ENCODE data around the gene GTF2H1. TPM values are rescaled to one million over a fixed set of nuclear protein-coding genes. Genes with fewer than 3 reads are reported as not detected.
A peak's percentile ranks its signal among the peaks of the same experiment; 100 is the strongest.

GTF2H1 gene
- total and polyA plus RNA-seq, 9 of the 15 experiments (the other 6 are each of a cell fraction or from before 2014, with no cell fraction given): 56.9 to 126 (median 92.1) TPM

DNA sequence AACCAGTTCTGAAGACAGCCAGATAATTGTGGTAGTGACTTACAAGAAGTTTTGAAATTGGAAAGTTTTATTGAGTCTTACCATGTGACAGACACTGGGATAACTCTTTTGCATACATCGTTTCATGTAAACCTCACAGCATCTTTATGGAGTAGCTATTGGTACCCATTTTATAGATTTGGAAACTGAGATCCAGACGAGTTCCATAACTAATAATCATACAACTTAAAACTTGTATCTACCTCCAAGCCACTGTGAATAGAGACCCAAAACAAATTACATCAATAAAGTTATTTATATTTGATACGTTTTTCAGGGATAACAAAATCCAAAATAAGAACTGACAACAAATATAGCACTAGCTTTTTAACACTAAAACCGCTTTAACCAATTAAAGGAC lies 36.3 kb downstream of the GTF2H1 start (continued):
- TF ChIP-seq, protein P1, sequence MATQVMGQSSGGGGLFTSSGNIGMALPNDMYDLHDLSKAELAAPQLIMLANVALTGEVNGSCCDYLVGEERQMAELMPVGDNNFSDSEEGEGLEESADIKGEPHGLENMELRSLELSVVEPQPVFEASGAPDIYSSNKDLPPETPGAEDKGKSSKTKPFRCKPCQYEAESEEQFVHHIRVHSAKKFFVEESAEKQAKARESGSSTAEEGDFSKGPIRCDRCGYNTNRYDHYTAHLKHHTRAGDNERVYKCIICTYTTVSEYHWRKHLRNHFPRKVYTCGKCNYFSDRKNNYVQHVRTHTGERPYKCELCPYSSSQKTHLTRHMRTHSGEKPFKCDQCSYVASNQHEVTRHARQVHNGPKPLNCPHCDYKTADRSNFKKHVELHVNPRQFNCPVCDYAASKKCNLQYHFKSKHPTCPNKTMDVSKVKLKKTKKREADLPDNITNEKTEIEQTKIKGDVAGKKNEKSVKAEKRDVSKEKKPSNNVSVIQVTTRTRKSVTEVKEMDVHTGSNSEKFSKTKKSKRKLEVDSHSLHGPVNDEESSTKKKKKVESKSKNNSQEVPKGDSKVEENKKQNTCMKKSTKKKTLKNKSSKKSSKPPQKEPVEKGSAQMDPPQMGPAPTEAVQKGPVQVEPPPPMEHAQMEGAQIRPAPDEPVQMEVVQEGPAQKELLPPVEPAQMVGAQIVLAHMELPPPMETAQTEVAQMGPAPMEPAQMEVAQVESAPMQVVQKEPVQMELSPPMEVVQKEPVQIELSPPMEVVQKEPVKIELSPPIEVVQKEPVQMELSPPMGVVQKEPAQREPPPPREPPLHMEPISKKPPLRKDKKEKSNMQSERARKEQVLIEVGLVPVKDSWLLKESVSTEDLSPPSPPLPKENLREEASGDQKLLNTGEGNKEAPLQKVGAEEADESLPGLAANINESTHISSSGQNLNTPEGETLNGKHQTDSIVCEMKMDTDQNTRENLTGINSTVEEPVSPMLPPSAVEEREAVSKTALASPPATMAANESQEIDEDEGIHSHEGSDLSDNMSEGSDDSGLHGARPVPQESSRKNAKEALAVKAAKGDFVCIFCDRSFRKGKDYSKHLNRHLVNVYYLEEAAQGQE (IDR thresholded peaks at IDR 0.05; ENCODE audit: borderline replicate concordance): no peak
- TF ChIP-seq, protein P1 (CRISPR knock-in tag; IDR thresholded peaks at IDR 0.05; ENCODE audit: low read depth): no peak
- no peak for TF ChIP-seq TAL1 (IDR thresholded peaks at IDR 0.05)
- TF ChIP-seq NFIX (CRISPR knock-in tag; IDR thresholded peaks at IDR 0.05; ENCODE audit: low read depth): no peak
- no peak for TF ChIP-seq SAFB2 (IDR thresholded peaks at IDR 0.05; ENCODE audit: borderline replicate concordance, low read depth, low read length, severe bottlenecking)
- no peak for TF ChIP-seq POU5F1 (IDR thresholded peaks at IDR 0.05; ENCODE audit: borderline replicate concordance, low read depth, low read length, partially characterized antibody)
- no peak for TF ChIP-seq ZNF134 (CRISPR knock-in tag; conservative IDR thresholded peaks at IDR 0.05)
- TF ChIP-seq SOX6 (IDR thresholded peaks at IDR 0.05): no peak
- TF ChIP-seq, protein P2, sequence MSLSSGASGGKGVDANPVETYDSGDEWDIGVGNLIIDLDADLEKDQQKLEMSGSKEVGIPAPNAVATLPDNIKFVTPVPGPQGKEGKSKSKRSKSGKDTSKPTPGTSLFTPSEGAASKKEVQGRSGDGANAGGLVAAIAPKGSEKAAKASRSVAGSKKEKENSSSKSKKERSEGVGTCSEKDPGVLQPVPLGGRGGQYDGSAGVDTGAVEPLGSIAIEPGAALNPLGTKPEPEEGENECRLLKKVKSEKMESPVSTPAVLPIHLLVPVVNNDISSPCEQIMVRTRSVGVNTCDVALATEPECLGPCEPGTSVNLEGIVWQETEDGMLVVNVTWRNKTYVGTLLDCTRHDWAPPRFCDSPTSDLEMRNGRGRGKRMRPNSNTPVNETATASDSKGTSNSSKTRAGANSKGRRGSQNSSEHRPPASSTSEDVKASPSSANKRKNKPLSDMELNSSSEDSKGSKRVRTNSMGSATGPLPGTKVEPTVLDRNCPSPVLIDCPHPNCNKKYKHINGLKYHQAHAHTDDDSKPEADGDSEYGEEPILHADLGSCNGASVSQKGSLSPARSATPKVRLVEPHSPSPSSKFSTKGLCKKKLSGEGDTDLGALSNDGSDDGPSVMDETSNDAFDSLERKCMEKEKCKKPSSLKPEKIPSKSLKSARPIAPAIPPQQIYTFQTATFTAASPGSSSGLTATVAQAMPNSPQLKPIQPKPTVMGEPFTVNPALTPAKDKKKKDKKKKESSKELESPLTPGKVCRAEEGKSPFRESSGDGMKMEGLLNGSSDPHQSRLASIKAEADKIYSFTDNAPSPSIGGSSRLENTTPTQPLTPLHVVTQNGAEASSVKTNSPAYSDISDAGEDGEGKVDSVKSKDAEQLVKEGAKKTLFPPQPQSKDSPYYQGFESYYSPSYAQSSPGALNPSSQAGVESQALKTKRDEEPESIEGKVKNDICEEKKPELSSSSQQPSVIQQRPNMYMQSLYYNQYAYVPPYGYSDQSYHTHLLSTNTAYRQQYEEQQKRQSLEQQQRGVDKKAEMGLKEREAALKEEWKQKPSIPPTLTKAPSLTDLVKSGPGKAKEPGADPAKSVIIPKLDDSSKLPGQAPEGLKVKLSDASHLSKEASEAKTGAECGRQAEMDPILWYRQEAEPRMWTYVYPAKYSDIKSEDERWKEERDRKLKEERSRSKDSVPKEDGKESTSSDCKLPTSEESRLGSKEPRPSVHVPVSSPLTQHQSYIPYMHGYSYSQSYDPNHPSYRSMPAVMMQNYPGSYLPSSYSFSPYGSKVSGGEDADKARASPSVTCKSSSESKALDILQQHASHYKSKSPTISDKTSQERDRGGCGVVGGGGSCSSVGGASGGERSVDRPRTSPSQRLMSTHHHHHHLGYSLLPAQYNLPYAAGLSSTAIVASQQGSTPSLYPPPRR (CRISPR knock-in tag; IDR thresholded peaks at IDR 0.05; ENCODE audit: borderline replicate concordance): no peak
- TF ChIP-seq LARP7 (IDR thresholded peaks at IDR 0.05): no peak
- no peak for TF ChIP-seq ATF4 (CRISPR knock-in tag; IDR thresholded peaks at IDR 0.05)
- TF ChIP-seq ZNF57 (CRISPR knock-in tag; IDR thresholded peaks at IDR 0.05): no peak
- TF ChIP-seq ADNP (tag; IDR thresholded peaks at IDR 0.05): peak; percentile 57; the same call in 1 of the 2 replicates
- TF ChIP-seq ZKSCAN3 (CRISPR knock-in tag; IDR thresholded peaks at IDR 0.05): no peak
- TF ChIP-seq SMARCA5 (IDR thresholded peaks at IDR 0.05): 0 out of 2 replicates have a peak, but pooled peaks have one; percentile 36
- no peak for TF ChIP-seq ZC3H11A (IDR thresholded peaks at IDR 0.05; ENCODE audit: low read depth, low read length)
- TF ChIP-seq HMG20A (CRISPR knock-in tag; conservative IDR thresholded peaks at IDR 0.05): no peak
- TF ChIP-seq C11orf30 (IDR thresholded peaks at IDR 0.05; ENCODE audit: low read depth): no peak

Data from K562 (cell line).